ENCODE measurements around the gene THBS3.
"Not testable (repeated sequence)": the region's sequence is repeated elsewhere in the genome, so short reads cannot be mapped to it uniquely, and the experiment has no call there.

THBS3 gene

DNA sequence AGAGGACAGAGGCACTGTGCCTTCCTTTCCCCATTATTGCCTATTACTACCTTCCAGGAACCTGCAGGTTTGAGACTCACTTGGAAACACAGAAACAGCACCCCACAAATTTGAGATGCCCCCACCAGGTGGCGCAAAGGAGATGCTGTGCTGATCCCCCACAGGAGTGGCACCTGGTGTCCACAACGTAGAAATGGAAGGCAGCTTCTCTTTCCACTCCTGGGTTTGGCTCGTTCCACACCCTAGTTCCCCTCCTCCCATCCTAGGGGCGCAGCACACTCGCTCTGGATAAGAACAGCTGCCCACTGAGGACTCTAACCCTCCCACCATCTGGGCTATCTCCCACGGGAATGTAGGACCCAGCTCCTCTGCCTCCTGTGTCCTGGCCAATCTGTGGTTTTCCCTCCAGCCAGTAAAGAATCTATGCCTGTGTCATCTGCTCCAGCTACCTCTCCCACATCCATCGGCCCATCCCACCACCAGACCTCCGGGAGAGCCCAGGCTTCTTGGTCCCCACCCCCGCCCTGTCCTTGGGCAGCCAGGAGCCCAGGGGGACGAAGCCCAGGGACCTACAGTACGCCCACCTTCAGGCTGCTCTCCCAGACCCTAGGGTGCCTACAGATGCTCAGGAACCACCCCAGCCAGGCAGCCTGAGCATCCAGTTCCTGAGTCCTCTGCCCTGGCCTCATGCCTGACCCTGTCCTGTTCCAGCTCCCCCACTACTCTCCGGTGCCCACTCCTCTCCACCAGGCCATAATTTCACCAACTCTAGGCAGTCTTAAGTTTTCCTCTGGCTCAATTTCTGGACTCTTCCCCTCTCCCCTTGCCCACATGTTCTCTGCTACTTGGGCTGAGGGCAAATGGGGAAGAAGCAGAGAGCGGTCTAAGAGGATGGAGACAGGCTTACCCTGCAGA is 549 bp downstream of the THBS3 start:
- peak; percentile 84 to 95 for DNase-seq

- no peak for DNase-seq
These were observed 1.6 kb downstream of the THBS3 start for GRCh38 chr1:155205969-155206593.

- DNase-seq, result no peak
These were observed 2.7 kb downstream of the THBS3 start for GRCh38 chr1:155205035-155205434.

- no peak for DNase-seq
These were observed 4.8 kb downstream of the THBS3 start for GRCh38 chr1:155202731-155203515.

- no peak for DNase-seq
These were observed 5.5 kb downstream of the THBS3 start for GRCh38 chr1:155202198-155202597.

GRCh38 chr1:155200920-155201319 is 6.8 kb downstream of the THBS3 start:
- no peak for DNase-seq

GRCh38 chr1:155199792-155200191 is 7.9 kb downstream of the THBS3 start:
- no peak for DNase-seq

DNA sequence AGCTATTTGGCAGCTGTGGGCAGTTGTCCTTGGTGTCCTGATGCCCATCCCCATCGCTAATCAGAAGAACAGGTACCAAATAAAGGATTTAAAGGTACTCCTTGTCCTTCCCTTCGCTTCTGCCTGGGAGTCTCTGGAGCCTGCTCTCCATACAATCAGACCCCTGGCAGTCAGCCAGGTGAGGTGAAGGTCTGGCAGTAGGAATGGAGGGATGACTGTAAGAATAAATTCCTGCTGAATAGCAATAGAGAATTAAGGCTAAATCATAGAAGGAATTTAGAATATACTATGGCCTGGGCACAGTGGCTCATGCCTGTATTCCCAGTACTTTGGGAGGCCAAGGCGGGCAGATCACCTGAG is 9.2 kb downstream of the THBS3 start:
- DNase-seq, result no peak

GRCh38 chr1:155197901-155198546 is 9.7 kb downstream of the THBS3 start:
- DNase-seq, result no peak

GRCh38 chr1:155196893-155197638 is 10.6 kb downstream of the THBS3 start:
- no peak for DNase-seq

- no peak for DNase-seq
These were observed 11.4 kb downstream of the THBS3 start for GRCh38 chr1:155196103-155196892.

- DNase-seq, result no peak
These were observed 12.2 kb downstream of the THBS3 start for GRCh38 chr1:155195201-155196102.

DNA sequence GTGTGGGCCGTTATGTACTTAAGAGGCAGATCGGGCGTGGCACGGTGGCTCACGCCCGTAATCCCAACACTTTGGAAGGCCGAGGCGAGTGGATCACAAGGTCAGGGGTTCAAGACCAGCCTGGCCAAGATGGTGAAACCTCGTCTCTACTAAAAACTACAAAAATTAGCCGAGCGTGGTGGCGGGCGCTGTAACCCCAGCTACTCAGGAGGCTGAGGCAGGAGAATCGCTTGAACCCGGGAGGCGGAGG is 13.8 kb downstream of the THBS3 start:
- DNase-seq, result not testable (repeated sequence)

GRCh38 chr1:155193275-155193990 is 14.3 kb downstream of the THBS3 start:
- peak; percentile 65 to 69 for DNase-seq

DNA sequence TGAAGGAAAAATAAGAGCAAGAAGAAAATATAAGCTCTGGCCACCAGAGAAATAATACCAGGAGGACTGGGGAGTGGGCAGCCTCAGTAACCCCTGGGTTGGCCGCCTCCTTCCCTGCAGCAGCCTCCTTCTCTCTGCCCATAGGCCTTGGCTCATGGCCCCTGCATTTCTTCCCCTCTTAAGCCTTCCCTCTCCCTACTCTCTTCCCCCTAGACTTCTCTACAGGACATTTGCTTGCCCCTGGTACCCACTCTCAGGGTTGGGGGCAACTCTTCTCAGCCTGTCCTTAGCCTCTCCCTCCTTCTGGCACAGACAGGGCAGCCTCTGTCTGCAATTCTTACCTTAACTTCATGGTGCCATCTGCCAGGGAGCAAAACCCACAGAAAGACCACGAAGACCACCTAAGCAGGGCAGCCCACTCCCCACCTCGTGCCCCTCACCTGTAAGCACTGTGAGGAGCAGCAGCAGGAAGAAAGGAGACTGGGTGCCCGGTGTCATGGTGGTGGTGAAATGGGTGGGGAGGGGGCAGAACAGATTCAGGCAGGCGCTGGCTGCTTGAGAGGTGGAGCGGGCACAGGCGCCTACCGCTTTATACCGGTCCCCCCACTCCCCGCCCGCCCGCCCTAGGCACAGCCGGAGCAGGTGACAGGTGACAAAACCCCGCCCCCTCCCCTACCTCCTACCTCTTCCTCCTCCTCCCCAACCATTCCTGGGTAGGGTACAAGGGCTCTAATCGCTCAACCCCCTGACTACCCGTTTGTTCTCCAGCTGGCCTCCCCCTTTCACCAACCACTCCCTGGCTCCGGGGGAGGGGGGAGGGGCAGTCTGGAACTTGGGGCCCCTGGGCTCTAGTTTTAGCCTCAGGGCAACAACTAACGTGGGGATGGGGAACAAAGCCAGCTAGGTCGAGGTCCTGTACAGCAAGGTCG is 15.1 kb downstream of the THBS3 start:
- peak; percentile 42 to 57 for DNase-seq

DNA sequence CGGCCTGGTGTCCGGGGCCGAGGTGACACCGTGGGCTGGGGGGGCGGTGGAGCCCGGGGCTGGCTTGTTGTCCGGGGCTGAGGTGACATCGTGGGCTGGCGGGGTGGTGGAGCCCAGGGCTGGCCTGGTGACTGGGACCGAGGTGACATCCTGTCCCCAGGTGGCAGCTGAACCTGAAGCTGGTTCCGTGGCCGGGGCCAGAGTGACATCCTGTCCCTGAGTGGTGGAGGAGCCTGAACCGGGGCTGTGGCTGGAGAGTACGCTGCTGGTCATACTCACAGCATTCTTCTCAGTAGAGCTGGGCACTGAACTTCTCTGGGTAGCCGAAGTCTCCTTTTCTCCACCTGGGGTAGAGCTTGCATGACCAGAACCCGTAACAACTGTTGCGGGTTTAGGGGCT is 15.8 kb downstream of the THBS3 start:
- no peak for DNase-seq

- not testable (repeated sequence) for DNase-seq
These were observed 17.8 kb downstream of the THBS3 start for GRCh38 chr1:155189926-155190325.

- DNase-seq, result no peak
These were observed 19.4 kb downstream of the THBS3 start for GRCh38 chr1:155188268-155188667.

- no peak for DNase-seq
These were observed 20.2 kb downstream of the THBS3 start for GRCh38 chr1:155187456-155187891.
